ENCODE measurements around the gene CBX3. TPM values are rescaled to one million over a fixed set of nuclear protein-coding genes. Genes with fewer than 3 reads are reported as not detected.
"Not testable (repeated sequence)": the region's sequence is repeated elsewhere in the genome, so short reads cannot be mapped to it uniquely, and the experiment has no call there.

The CBX3 gene
- total and polyA plus RNA-seq, 2 donors (not counting 1 experiment from before 2014, with no cell fraction given) = 105 to 136 TPM

DNA sequence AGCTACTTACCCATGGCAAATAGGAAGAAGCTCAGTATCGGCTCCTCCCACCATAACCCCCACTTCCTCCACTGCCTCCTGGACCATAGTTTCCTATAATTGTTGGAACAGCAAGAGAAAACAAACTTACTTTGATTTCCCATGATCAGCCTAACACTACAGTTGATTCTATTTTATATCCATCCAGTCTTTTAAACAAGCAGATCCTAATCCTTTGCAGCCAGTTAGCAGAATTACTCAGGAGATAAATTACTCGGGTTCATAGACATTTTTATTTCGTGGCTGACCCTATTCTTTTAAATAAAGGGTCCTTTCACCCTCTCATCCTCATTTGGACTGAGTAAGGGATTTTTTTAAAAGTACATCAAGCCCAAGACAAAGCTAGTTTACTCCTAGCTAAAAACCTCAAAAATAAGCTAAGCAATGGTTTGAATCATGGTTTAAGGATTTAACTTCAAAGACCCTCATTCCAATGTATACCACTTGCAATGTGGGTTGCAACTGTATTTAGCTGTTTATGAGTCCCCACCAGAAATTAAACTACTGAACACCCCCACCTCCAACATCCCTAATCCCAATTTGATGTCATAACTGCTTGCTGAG is 9.0 kb upstream of the CBX3 start:
- Histone ChIP-seq H3K27ac (ENCODE audit: insufficient read depth, low read length) (no peak overlapping the region), H3K4me1 (ENCODE audit: control insufficient read depth, extremely low read depth, insufficient read depth, low read length) (peaks cover 10% of the 10 kb centered on the region), H3K27me3 (ENCODE audit: control insufficient read depth, insufficient read depth, low read length) (no peaks in the 10 kb centered on the region), H3K9ac (ENCODE audit: insufficient read depth, low read length) (no peak overlapping the region), H3K4me2 (ENCODE audit: extremely low read depth, insufficient read depth, low read length) (no peak overlapping the region), H2AFZ (ENCODE audit: low read length) (no peak overlapping the region), H3K79me2 (ENCODE audit: control insufficient read depth, insufficient read depth, low read length) (peaks cover 59% of the 10 kb centered on the region), H4K20me1 (ENCODE audit: control insufficient read depth, extremely low read depth, insufficient read depth, low read length) (peaks cover 9% of the 10 kb centered on the region), H3K36me3 (ENCODE audit: control insufficient read depth, insufficient read depth, low read length) (peaks cover 16% of the 10 kb centered on the region), H3K9me3 (ENCODE audit: control insufficient read depth, insufficient read depth, low read depth, low read length) (no peaks in the 10 kb centered on the region), H3K4me3 (replicated peaks in 1 of 4; ENCODE audit: control extremely low read depth in 1 of 4, insufficient read depth in 1 of 4, low read depth in 3 of 4, low read length in 4 of 4) (no peak overlapping the region)
- TF ChIP-seq CTCF (conservative IDR thresholded peaks at IDR 0.05 in 1 of 2, IDR thresholded peaks at IDR 0.05 in 1 of 2; ENCODE audit: low read depth in 1 of 2, low read length in 2 of 2) (no peak), EZH2 (IDR thresholded peaks at IDR 0.05; ENCODE audit: low read length, missing control alignments) (no peak)
- DNase-seq (ENCODE audit: low read depth in 2 of 2) = no peak

DNA sequence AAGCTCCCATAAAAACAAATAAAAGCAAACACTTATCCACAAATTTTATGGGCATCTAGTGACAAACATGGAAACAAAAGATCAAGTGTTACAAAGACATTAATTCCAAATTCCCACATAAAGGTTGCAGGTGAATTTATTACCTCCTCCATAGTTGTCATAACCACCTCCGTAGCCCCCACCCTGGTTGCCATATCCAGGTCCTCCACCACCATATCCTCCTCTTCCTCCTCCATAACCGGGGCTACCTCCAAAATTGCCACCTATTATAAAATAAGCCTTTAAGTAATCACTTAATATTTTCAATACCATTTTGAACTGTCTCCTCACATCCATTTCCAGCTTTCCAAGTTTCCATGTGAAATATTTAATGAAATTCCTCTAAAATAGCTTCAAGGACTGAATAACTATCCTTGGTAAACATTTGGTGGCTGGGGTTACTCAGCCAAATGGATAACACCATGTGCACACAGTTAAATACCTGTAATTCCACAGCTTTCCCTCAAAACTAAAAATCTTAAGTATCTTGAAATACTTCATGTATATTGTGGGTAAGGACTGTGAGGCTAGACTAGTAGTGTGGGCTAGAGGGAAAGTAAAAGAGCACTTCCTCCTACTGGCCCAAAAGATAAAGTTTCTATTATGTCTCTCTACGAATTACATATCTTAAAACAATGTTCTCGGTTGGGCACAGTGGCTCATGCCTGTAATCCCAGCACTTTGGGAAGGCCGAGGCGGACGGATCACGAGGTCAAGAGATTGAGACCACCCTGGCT is 7.9 kb upstream of the CBX3 start:
- Histone ChIP-seq H2AFZ (ENCODE audit: low read length) (no peak overlapping the region), H3K4me3 (replicated peaks in 1 of 4; ENCODE audit: control extremely low read depth in 1 of 4, insufficient read depth in 1 of 4, low read depth in 3 of 4, low read length in 4 of 4) (no peak overlapping the region), H4K20me1 (ENCODE audit: control insufficient read depth, extremely low read depth, insufficient read depth, low read length) (peaks cover 11% of the 10 kb centered on the region), H3K27ac (ENCODE audit: insufficient read depth, low read length) (no peak overlapping the region), H3K9me3 (ENCODE audit: control insufficient read depth, insufficient read depth, low read depth, low read length) (no peaks in the 10 kb centered on the region), H3K79me2 (ENCODE audit: control insufficient read depth, insufficient read depth, low read length) (peaks cover 70% of the 10 kb centered on the region), H3K4me1 (ENCODE audit: control insufficient read depth, extremely low read depth, insufficient read depth, low read length) (peaks cover 10% of the 10 kb centered on the region), H3K27me3 (ENCODE audit: control insufficient read depth, insufficient read depth, low read length) (no peaks in the 10 kb centered on the region), H3K36me3 (ENCODE audit: control insufficient read depth, insufficient read depth, low read length) (peaks cover 15% of the 10 kb centered on the region), H3K9ac (ENCODE audit: insufficient read depth, low read length) (no peak overlapping the region), H3K4me2 (ENCODE audit: extremely low read depth, insufficient read depth, low read length) (no peak overlapping the region)
- TF ChIP-seq EZH2 (IDR thresholded peaks at IDR 0.05; ENCODE audit: low read length, missing control alignments) (no peak), CTCF (conservative IDR thresholded peaks at IDR 0.05 in 1 of 2, IDR thresholded peaks at IDR 0.05 in 1 of 2; ENCODE audit: low read depth in 1 of 2, low read length in 2 of 2) (no peak)
- no peak for DNase-seq (ENCODE audit: low read depth in 2 of 2)

DNA sequence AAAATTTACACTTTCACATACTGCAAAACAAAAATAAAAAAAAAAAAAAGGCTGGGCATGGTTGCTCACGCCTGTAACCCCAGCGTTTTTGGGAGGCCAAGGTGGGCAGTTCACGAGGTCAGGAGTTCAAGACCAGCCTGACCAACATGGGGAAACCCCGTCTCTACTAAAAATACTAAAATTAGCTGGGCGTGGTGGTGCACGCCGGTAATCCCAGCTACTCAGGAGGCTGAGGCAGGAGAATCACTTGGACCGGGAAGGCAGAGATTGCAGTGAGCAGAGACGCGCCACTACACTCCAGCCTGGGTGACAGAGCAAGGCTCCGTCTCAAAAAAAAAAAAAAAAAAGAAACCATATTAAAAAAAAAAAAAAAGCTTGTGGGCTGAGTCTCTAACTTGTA is 6.8 kb upstream of the CBX3 start:
- not testable (repeated sequence) for H3K36me3 ChIP-seq (ENCODE audit: control insufficient read depth, insufficient read depth, low read length); H3K9ac ChIP-seq (ENCODE audit: insufficient read depth, low read length); H2AFZ ChIP-seq (ENCODE audit: low read length); H3K27ac ChIP-seq (ENCODE audit: insufficient read depth, low read length); H3K4me2 ChIP-seq (ENCODE audit: extremely low read depth, insufficient read depth, low read length); DNase-seq (ENCODE audit: low read depth in 2 of 2); H3K4me1 ChIP-seq (ENCODE audit: control insufficient read depth, extremely low read depth, insufficient read depth, low read length); H3K27me3 ChIP-seq (ENCODE audit: control insufficient read depth, insufficient read depth, low read length); H3K9me3 ChIP-seq (ENCODE audit: control insufficient read depth, insufficient read depth, low read depth, low read length); H3K4me3 ChIP-seq (replicated peaks in 1 of 4; ENCODE audit: control extremely low read depth in 1 of 4, insufficient read depth in 1 of 4, low read depth in 3 of 4, low read length in 4 of 4)
- Histone ChIP-seq H4K20me1 (ENCODE audit: control insufficient read depth, extremely low read depth, insufficient read depth, low read length) (peaks cover 13% of the 10 kb centered on the region), H3K79me2 (ENCODE audit: control insufficient read depth, insufficient read depth, low read length) (peaks cover 80% of the 10 kb centered on the region)

All from fibroblast of lung (primary cell).